ENCODE measurements around the gene DNAJA3. TPM values are rescaled to one million over a fixed set of nuclear protein-coding genes. Genes with fewer than 3 reads are reported as not detected.

The DNAJA3 gene
- total and polyA plus RNA-seq, 5 experiments from 2014 or later: 43.4 to 71.3 (median 64.8) TPM

DNA sequence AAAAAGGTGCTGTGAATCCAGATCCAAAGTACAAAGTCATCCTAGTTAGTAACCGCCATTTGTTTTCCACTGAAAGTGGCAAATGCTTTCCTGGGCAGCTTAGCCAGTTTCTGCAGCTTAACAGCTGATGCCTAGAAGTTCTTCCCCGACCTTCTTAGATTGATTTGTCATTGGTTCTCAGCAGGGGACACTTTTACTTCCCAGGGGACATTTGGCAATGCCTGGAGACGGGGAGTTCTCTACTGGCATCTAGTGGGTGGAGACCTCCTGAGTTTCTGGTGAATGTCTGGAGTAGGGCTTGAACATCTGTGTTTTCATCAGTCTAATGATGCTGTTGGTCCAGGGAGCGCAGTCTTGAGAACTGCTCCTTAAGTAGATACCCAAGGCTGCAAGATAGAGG, 7.6 kb downstream of the DNAJA3 start:
- Mint-ChIP-seq H3K4me1 (peaks cover 11 to 32% (median 21%) of the 10 kb centered on the region in 4 donors), H3K36me3 (peaks cover 0 to 78% (median 2%) of the 10 kb centered on the region in 3 donors), H3K27me3 (no peaks in the 10 kb centered on the region), H3K9me3 (no peaks in the 10 kb centered on the region), H3K27ac (peak overlapping the region in 7 of 10 donors; percentile 15 to 63 (median 50)), H3K4me3 (no peak overlapping the region)
- DNase-seq (no peak), ATAC-seq (no peak)
- POLR2A ChIA-PET: no interaction called here

GRCh38 chr16:4433914-4434787, 8.5 kb downstream of the DNAJA3 start:
- Mint-ChIP-seq H3K4me3 (no peak overlapping the region), H3K27me3 (no peaks in the 10 kb centered on the region), H3K36me3 (peaks cover 0 to 76% (median 6%) of the 10 kb centered on the region in 3 donors), H3K27ac (peak overlapping the region in 9 of 10 donors; percentile 11 to 81 (median 46)), H3K9me3 (no peaks in the 10 kb centered on the region), H3K4me1 (peaks cover 7 to 32% (median 17%) of the 10 kb centered on the region in 4 donors)
- POLR2A ChIA-PET: interaction anchor here (1.0 to 1.2 kb wide), 2 partner anchors 42 to 161 kb away, joined by 3 to 6 read pairs; partner anchors contain the start of genes HMOX2 and TFAP4
- DNase-seq (no peak), ATAC-seq (no peak)

DNA sequence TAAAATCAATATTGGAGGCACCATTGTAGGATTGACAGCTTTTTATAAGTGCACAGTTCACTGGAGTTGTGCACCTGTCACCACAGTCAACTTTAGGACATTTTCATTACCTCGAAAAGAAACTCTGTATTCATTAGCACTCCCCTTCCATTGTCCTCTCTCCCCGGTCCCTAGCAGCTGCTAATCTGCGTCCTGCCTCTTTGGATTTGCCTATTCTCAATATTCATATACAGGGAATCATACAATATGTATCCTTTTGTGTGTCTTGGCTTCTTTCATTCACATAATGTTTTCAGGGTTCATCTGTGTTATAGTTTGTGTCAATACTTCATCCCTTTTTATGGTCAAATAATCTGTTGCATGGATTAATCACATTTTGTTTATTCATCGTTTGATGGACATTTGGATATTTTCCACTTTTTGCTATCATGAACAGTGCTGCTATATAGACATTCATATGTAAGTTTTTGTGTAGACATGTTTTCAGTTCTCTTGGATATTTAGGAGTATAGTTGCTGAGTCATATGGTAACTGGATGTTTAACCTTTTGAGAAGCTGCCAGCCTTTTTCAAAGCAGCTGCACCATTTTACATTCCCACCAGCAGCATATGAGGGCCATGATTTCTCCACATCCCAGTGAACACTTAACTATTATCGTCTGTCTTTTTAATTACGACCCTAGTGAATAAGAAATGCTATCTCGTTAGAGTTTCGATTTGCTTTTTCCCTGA, 9.8 kb downstream of the DNAJA3 start:
- ATAC-seq: no peak
- no peak for DNase-seq
- H3K9me3 Mint-ChIP-seq: no peaks in the 10 kb centered on the region
- POLR2A ChIA-PET: interaction anchor here (1.0 to 1.2 kb wide), 2 partner anchors 41 to 162 kb away, joined by 3 to 6 read pairs; partner anchors contain the start of genes HMOX2 and TFAP4
- peak overlapping the region in 6 of 10 donors; percentile 7 to 69 (median 48) for H3K27ac Mint-ChIP-seq
- peaks cover 7 to 32% (median 20%) of the 10 kb centered on the region in 4 donors for H3K4me1 Mint-ChIP-seq
- peaks cover 0 to 79% (median 8%) of the 10 kb centered on the region in 3 donors for H3K36me3 Mint-ChIP-seq
- no peaks in the 10 kb centered on the region for H3K27me3 Mint-ChIP-seq
- no peak overlapping the region for H3K4me3 Mint-ChIP-seq

DNA sequence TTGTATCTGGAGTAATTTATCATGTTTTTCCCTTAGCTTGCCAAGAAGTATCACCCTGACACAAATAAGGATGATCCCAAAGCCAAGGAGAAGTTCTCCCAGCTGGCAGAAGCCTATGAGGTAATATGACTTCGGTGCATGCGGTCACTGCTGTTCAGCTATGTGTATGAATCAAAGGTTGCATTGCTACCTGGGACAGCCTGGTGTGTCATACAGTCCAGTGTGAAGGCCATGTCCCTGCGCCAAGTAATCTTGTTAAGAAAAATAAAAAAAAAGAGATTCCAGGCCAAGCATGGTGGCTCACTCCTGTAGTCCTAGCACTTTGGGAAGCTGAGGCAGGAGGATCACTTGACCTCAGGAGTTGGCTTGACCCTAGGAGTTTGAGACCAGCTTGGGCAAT, 11.7 kb downstream of the DNAJA3 start:
- peaks cover 3 to 26% (median 16%) of the 10 kb centered on the region in 4 donors for H3K4me1 Mint-ChIP-seq
- no peak overlapping the region for H3K4me3 Mint-ChIP-seq
- ATAC-seq (no peak), DNase-seq (no peak)
- peak overlapping the region in 1 of 10 donors; percentile 43 for H3K27ac Mint-ChIP-seq
- H3K36me3 Mint-ChIP-seq: peaks cover 0 to 83% (median 17%) of the 10 kb centered on the region in 3 donors
- POLR2A ChIA-PET: interaction anchor here (1.0 kb wide), 1 partner anchor 39 kb away, joined by 3 read pairs; the partner anchor contains the start of gene HMOX2
- no peaks in the 10 kb centered on the region for H3K9me3 Mint-ChIP-seq
- H3K27me3 Mint-ChIP-seq: no peaks in the 10 kb centered on the region

GRCh38 chr16:4442371-4442770, 16.7 kb downstream of the DNAJA3 start:
- POLR2A ChIA-PET: no interaction called here
- ATAC-seq (no peak), DNase-seq (no peak)
- H3K4me1 Mint-ChIP-seq: peaks cover 0 to 14% (median 5%) of the 10 kb centered on the region in 4 donors
- no peaks in the 10 kb centered on the region for H3K9me3 Mint-ChIP-seq
- H3K27me3 Mint-ChIP-seq: no peaks in the 10 kb centered on the region
- peak overlapping the region in 1 of 10 donors; percentile 12 for H3K27ac Mint-ChIP-seq
- peaks cover 0 to 94% (median 34%) of the 10 kb centered on the region in 3 donors for H3K36me3 Mint-ChIP-seq
- H3K4me3 Mint-ChIP-seq: no peak overlapping the region

DNA sequence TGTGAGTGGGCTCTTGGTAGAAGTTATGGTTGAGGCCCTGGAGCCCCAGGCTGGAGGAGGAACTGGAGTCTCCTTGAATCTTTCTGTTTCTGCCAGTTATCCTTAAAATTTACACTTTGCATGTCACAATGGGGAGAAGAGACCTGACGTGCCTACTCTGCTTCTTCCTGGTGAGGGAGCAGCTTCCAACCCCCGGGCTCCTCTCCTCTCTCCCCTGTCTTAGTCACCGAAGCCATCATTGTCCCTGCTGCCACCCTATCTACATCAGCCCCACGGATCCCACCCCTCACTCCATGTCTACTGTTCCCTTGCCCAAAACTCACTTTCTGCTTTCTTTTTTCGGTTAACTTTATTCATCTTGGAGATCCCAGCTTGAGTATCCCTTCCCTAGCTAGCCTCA, 17.6 kb downstream of the DNAJA3 start:
- POLR2A ChIA-PET: no interaction called here
- Mint-ChIP-seq H3K4me3 (no peak overlapping the region), H3K27ac (no peak overlapping the region), H3K4me1 (peaks cover 0 to 14% (median 5%) of the 10 kb centered on the region in 4 donors), H3K36me3 (peaks cover 0 to 94% (median 36%) of the 10 kb centered on the region in 3 donors), H3K9me3 (no peaks in the 10 kb centered on the region), H3K27me3 (no peaks in the 10 kb centered on the region)
- DNase-seq (no peak), ATAC-seq (no peak)

DNA sequence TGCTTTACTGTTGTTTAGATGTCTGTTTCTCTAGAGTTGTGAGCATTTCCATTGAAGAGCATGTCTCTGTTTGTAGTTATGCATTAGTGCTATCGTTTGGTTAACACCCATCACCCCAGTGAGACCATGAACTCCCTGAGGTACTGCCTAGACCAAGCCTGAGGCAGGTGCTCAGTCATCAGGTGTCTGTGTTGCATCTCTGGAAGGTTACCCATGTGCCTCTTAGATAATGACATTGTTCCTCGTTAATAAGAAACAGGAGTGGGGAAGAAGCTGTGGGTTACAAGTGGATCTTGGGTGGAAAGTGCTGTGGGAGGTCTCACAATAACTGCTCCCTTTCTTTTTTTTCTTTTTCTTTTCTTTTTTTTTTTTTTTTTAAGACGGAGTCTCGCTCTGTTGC, 18.3 kb downstream of the DNAJA3 start:
- no peaks in the 10 kb centered on the region for H3K27me3 Mint-ChIP-seq
- peak overlapping the region in 1 of 10 donors; percentile 31 for H3K27ac Mint-ChIP-seq
- H3K36me3 Mint-ChIP-seq: peaks cover 0 to 96% (median 32%) of the 10 kb centered on the region in 3 donors
- no peak overlapping the region for H3K4me3 Mint-ChIP-seq
- H3K4me1 Mint-ChIP-seq: peaks cover 0 to 14% (median 5%) of the 10 kb centered on the region in 4 donors
- POLR2A ChIA-PET: no interaction called here
- DNase-seq: no peak
- no peaks in the 10 kb centered on the region for H3K9me3 Mint-ChIP-seq
- no peak for ATAC-seq

DNA sequence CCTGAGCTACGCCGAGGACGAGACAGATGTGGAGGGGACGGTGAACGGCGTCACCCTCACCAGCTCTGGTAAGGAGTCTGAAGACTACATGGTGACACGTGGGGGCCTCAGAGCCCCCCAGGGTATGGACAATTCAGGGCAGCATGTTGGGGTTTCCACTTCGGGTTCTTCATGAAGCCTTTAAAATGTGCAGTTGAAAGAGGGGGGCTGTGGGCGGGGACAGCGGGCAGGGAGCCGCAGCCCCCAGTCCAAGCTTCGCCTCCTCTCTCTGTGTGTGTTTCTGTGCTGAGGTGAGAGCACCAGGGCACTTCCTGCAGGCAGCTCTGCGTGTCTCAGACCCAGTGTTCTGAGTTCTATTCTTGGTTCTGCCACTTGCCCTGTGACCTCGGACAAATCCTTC, 24.8 kb downstream of the DNAJA3 start:
- H3K4me3 Mint-ChIP-seq: no peak overlapping the region
- no peaks in the 10 kb centered on the region for H3K27me3 Mint-ChIP-seq
- ATAC-seq: no peak
- POLR2A ChIA-PET: no interaction called here
- H3K9me3 Mint-ChIP-seq: no peaks in the 10 kb centered on the region
- H3K27ac Mint-ChIP-seq: no peak overlapping the region
- H3K4me1 Mint-ChIP-seq: no peaks in the 10 kb centered on the region
- H3K36me3 Mint-ChIP-seq: peaks cover 0 to 89% (median 15%) of the 10 kb centered on the region in 3 donors
- no peak for DNase-seq

DNA sequence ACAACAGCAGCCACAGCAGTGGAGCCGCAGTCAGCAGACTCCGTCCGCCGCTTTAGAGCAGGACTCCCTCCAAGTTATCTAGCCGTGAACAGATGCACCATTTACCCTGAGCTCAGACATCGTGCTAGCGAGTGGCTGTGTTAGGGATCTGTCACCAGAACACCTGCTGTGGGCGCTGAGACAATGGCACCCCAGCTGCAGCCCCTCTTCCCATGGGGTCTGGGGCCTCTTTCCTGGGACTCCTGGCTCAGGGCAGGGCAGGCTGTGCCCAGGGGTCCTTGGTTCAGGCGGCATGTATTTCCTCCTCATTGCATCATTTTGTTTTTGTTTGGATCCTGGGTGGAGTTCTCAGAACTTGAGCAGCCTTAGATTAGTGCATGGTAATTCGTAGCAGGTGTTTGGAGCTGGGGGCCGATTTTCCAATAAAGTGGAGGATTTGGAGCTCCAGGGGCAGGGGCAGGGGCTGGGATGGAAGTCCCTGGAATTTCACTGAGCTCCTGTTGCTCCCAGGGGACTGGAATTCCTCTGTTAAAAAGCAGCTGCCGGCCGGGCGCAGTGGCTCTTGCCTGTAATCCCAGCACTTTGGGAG, 25.4 kb downstream of the DNAJA3 start:
- ATAC-seq: no peak
- Mint-ChIP-seq H3K4me1 (no peaks in the 10 kb centered on the region), H3K27me3 (no peaks in the 10 kb centered on the region), H3K36me3 (peaks cover 0 to 89% (median 16%) of the 10 kb centered on the region in 3 donors), H3K27ac (peak overlapping the region in 1 of 10 donors; percentile 11), H3K4me3 (no peak overlapping the region), H3K9me3 (no peaks in the 10 kb centered on the region)
- DNase-seq: no peak
- POLR2A ChIA-PET: interaction anchor here (0.6 to 0.7 kb wide), 3 partner anchors 20 to 222 kb away, joined by 3 to 5 read pairs (median 3); no protein-coding TSS in a partner anchor

DNA sequence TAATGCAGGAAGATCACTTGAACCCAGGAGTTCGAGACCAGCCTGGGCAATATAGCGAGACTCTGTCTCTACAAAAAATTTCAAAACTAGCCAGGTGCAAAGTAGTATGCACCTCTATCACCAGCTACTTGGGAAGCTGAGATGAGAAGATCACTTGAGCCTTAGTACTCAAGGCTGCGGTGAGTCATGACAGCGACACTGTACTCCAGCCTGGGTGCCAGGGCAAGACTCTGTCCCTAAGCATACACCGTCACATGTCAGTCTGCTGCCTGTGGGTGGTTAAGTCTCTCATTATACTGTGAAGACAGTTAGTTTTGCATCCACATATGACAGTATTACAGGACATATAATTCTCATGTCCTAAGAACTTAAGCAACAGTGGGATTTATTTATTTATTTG, 27.0 kb downstream of the DNAJA3 start:
- DNase-seq: no peak
- Mint-ChIP-seq H3K27ac (peak overlapping the region in 5 of 10 donors; percentile 26 to 74 (median 57)), H3K9me3 (no peaks in the 10 kb centered on the region), H3K4me1 (peaks cover 0 to 2% (median 0%) of the 10 kb centered on the region in 4 donors), H3K4me3 (no peak overlapping the region), H3K36me3 (peaks cover 0 to 87% (median 13%) of the 10 kb centered on the region in 3 donors), H3K27me3 (no peaks in the 10 kb centered on the region)
- no peak for ATAC-seq
- POLR2A ChIA-PET: interaction anchor here (0.7 to 0.9 kb wide), 2 partner anchors 23 to 37 kb away, joined by 3 to 4 read pairs; no protein-coding TSS in a partner anchor

GRCh38 chr16:4454623-4455022, 29.0 kb downstream of the DNAJA3 start:
- no peak overlapping the region for H3K4me3 Mint-ChIP-seq
- no peak for ATAC-seq
- H3K4me1 Mint-ChIP-seq: peaks cover 7 to 10% (median 8%) of the 10 kb centered on the region in 4 donors
- peaks cover 0 to 75% (median 13%) of the 10 kb centered on the region in 3 donors for H3K36me3 Mint-ChIP-seq
- POLR2A ChIA-PET: no interaction called here
- no peaks in the 10 kb centered on the region for H3K9me3 Mint-ChIP-seq
- DNase-seq: no peak
- no peaks in the 10 kb centered on the region for H3K27me3 Mint-ChIP-seq
- H3K27ac Mint-ChIP-seq: peak overlapping the region in 3 of 10 donors; percentile 36 to 50 (median 47)

- Mint-ChIP-seq H3K27me3 (no peaks in the 10 kb centered on the region), H3K27ac (peak overlapping the region in 5 of 10 donors; percentile 29 to 77 (median 68)), H3K9me3 (no peaks in the 10 kb centered on the region), H3K4me1 (peaks cover 7 to 15% (median 13%) of the 10 kb centered on the region in 4 donors), H3K36me3 (peaks cover 0 to 74% (median 13%) of the 10 kb centered on the region in 3 donors), H3K4me3 (no peak overlapping the region)
- POLR2A ChIA-PET: no interaction called here
- DNase-seq: no peak
- no peak for ATAC-seq
Measured at GRCh38 chr16:4455081-4455480, 29.4 kb downstream of the DNAJA3 start.
